GM21528 (cell line): Measurements from ENCODE around the gene MPP4.

Experiments used
- ATAC-seq: cut with Tn5 transposase; IDR thresholded peaks from one replicate; pipeline ENCODE4 v1.9.1; 2021; ENCODE audit warnings: mild to moderate bottlenecking, moderate library complexity; ENCODE audit not compliant: unreplicated experiment, low FRiP score

Gene MPP4

GRCh38 chr2:201698588-201699226 is at the start of gene MPP4:
Gene MPP4 (minus strand): TSS chr2:201698644. CDS start chr2:201693954, 4,690 bp downstream.
- no peak for ATAC-seq

GRCh38 chr2:201746551-201746950 is 48.1 kb upstream of the MPP4 start:
- no peak for ATAC-seq

GRCh38 chr2:201735486-201735885 is 37.0 kb upstream of the MPP4 start:
- no peak for ATAC-seq

GRCh38 chr2:201734111-201734510 is 35.7 kb upstream of the MPP4 start:
- ATAC-seq: no peak

GRCh38 chr2:201733544-201733943 is 35.1 kb upstream of the MPP4 start:
- no peak for ATAC-seq

- no peak for ATAC-seq
Observed at GRCh38 chr2:201730651-201731285, 32.3 kb upstream of the MPP4 start.

- no peak for ATAC-seq
Observed at GRCh38 chr2:201715459-201715858, 17.0 kb upstream of the MPP4 start.

- ATAC-seq: no peak
Observed at GRCh38 chr2:201712726-201713125, 14.3 kb upstream of the MPP4 start.

- ATAC-seq: no peak
Observed at GRCh38 chr2:201709747-201710146, 11.3 kb upstream of the MPP4 start.

GRCh38 chr2:201709049-201709448 is 10.6 kb upstream of the MPP4 start:
- ATAC-seq: no peak

- ATAC-seq: no peak
Observed at GRCh38 chr2:201707753-201708152, 9.3 kb upstream of the MPP4 start.

- no peak for ATAC-seq
Observed at GRCh38 chr2:201707142-201707541, 8.7 kb upstream of the MPP4 start.

GRCh38 chr2:201704536-201704935 is 6.1 kb upstream of the MPP4 start:
- ATAC-seq: no peak

- no peak for ATAC-seq
Observed at GRCh38 chr2:201701646-201702045, 3.2 kb upstream of the MPP4 start.

GRCh38 chr2:201699416-201699815 is 972 bp upstream of the MPP4 start:
- ATAC-seq: no peak

- ATAC-seq: no peak
Observed at GRCh38 chr2:201697899-201698298, 545 bp downstream of the MPP4 start.

GRCh38 chr2:201696151-201696659 is 2.2 kb downstream of the MPP4 start:
- ATAC-seq: no peak

- no peak for ATAC-seq
Observed at GRCh38 chr2:201685156-201685555, 13.3 kb downstream of the MPP4 start.

- ATAC-seq: no peak
Observed at GRCh38 chr2:201680743-201681142, 17.7 kb downstream of the MPP4 start.

GRCh38 chr2:201678401-201678800 is 20.0 kb downstream of the MPP4 start:
- no peak for ATAC-seq

GRCh38 chr2:201675454-201675853 is 23.0 kb downstream of the MPP4 start:
- no peak for ATAC-seq

GRCh38 chr2:201674794-201675193 is 23.6 kb downstream of the MPP4 start:
- ATAC-seq: no peak
